Endothelial cell of umbilical vein (primary cell): ENCODE measurements around the gene MINAR2.

ENCODE experiments used
- POLR2A ChIP-seq: IDR thresholded peaks from 2 replicates; pipeline ENCODE4 v1.6.1; 2012; ENCODE audit warnings: low read depth, mild to moderate bottlenecking, control low read depth, low read length
- POLR2AphosphoS5 ChIP-seq: IDR thresholded peaks from 2 replicates; pipeline ENCODE4 v1.6.1; 2012; ENCODE audit warnings: low read depth, mild to moderate bottlenecking, control low read depth, low read length, moderate library complexity; ENCODE audit not compliant: insufficient read depth
- TF ChIP-seq, protein P1 (sequence below), 2 donors: IDR thresholded peaks; 1 replicate in 1 of 2; 2 replicates in 1 of 2; pipeline ENCODE4 v1.5.1; 2011; ENCODE audit warnings: low read length in 2 of 2, mild to moderate bottlenecking in 2 of 2, moderate library complexity in 2 of 2, control low read depth in 1 of 2, inconsistent platforms in 1 of 2, low read depth in 1 of 2; ENCODE audit not compliant: insufficient read depth in 1 of 2; ENCODE audit errors: extremely low read depth in 1 of 2
- TF ChIP-seq, protein P2 (sequence below): IDR thresholded peaks from 2 replicates; pipeline ENCODE4 v1.6.1; 2011; ENCODE audit not compliant: insufficient read depth, insufficient read length

DNA sequence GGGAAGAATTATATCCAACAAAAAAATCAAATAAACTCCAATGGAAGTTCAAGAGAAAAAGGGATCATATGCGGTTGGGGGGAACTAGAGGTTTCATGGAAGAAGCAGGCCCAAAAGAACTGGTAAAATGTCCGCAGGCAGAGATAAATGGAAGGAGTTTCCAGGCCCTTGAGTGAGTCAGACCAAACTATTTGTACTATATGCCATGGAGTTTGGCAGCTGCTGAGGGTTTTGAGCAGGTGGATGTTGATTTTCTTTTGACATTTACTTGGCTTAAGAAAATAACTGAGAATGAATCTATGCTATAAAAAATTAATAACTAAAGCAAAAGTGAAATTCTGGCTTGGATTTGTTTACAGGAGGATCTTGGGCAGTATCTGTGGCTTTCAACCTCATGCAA lies 33.7 kb downstream of the MINAR2 start:
- TF ChIP-seq, protein P1, sequence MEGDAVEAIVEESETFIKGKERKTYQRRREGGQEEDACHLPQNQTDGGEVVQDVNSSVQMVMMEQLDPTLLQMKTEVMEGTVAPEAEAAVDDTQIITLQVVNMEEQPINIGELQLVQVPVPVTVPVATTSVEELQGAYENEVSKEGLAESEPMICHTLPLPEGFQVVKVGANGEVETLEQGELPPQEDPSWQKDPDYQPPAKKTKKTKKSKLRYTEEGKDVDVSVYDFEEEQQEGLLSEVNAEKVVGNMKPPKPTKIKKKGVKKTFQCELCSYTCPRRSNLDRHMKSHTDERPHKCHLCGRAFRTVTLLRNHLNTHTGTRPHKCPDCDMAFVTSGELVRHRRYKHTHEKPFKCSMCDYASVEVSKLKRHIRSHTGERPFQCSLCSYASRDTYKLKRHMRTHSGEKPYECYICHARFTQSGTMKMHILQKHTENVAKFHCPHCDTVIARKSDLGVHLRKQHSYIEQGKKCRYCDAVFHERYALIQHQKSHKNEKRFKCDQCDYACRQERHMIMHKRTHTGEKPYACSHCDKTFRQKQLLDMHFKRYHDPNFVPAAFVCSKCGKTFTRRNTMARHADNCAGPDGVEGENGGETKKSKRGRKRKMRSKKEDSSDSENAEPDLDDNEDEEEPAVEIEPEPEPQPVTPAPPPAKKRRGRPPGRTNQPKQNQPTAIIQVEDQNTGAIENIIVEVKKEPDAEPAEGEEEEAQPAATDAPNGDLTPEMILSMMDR (IDR thresholded peaks at IDR 0.05; ENCODE audit: extremely low read depth in 1 of 2, insufficient read depth in 1 of 2, low read depth in 1 of 2, low read length in 2 of 2): no peak
- TF ChIP-seq, protein P2, sequence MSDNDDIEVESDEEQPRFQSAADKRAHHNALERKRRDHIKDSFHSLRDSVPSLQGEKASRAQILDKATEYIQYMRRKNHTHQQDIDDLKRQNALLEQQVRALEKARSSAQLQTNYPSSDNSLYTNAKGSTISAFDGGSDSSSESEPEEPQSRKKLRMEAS: no peak
- TF ChIP-seq POLR2A: no peak
- no peak for TF ChIP-seq POLR2AphosphoS5
